ENCODE results near the gene FYCO1.

The FYCO1 gene

GRCh38 chr3:45953536-45953935 is 42.1 kb downstream of the FYCO1 start:
- H3K9me3 ChIP-seq (ENCODE audit: insufficient read depth, low read length, severe bottlenecking): no peaks in the 10 kb centered on the region
- ATAC-seq (ENCODE audit: insufficient read depth, low read depth) (no peak), DNase-seq (no peak)
- H3K27me3 ChIP-seq (ENCODE audit: insufficient read depth, low read length, poor library complexity): no peaks in the 10 kb centered on the region
- no peaks in the 10 kb centered on the region for H4K20me1 ChIP-seq (ENCODE audit: insufficient read depth, low read length)
- peaks cover 3% of the 10 kb centered on the region; the same call in 1 of the 2 replicates for H3K79me2 ChIP-seq (ENCODE audit: insufficient read depth, low read length)
- no peak overlapping the region for H3K27ac ChIP-seq (ENCODE audit: low read length)
- no peak overlapping the region for H3K9ac ChIP-seq (ENCODE audit: low read depth, low read length)
- H3K4me2 ChIP-seq (ENCODE audit: insufficient read depth, low read length): no peak overlapping the region
- no peak for TF ChIP-seq EZH2 (IDR thresholded peaks at IDR 0.05; ENCODE audit: borderline replicate concordance, low read depth, low read length, severe bottlenecking)
- TF ChIP-seq CTCF (IDR thresholded peaks at IDR 0.05; ENCODE audit: borderline replicate concordance, extremely low read depth, low read length, poor library complexity, severe bottlenecking): no peak
- no peaks in the 10 kb centered on the region for H3K4me1 ChIP-seq (ENCODE audit: insufficient read depth, low read length)
- H3K4me3 ChIP-seq (ENCODE audit: low read depth in 1 of 2, low read length in 2 of 2): no peak overlapping the region
- peaks cover 98% of the 10 kb centered on the region for H3K36me3 ChIP-seq (ENCODE audit: insufficient read depth, low read length)
- H2AFZ ChIP-seq (ENCODE audit: low read depth, low read length): no peak overlapping the region

- H3K4me3 ChIP-seq (ENCODE audit: low read depth in 1 of 2, low read length in 2 of 2): no peak overlapping the region
- DNase-seq: no peak
- peaks cover 3% of the 10 kb centered on the region; the same call in 1 of the 2 replicates for H3K79me2 ChIP-seq (ENCODE audit: insufficient read depth, low read length)
- H3K9ac ChIP-seq (ENCODE audit: low read depth, low read length): no peak overlapping the region
- no peak overlapping the region for H3K4me2 ChIP-seq (ENCODE audit: insufficient read depth, low read length)
- H3K27me3 ChIP-seq (ENCODE audit: insufficient read depth, low read length, poor library complexity): no peaks in the 10 kb centered on the region
- H2AFZ ChIP-seq (ENCODE audit: low read depth, low read length): no peak overlapping the region
- H3K36me3 ChIP-seq (ENCODE audit: insufficient read depth, low read length): peaks cover 98% of the 10 kb centered on the region
- peak overlapping the region; percentile 35; the same call in 1 of the 2 replicates for H3K27ac ChIP-seq (ENCODE audit: low read length)
- no peaks in the 10 kb centered on the region for H3K9me3 ChIP-seq (ENCODE audit: insufficient read depth, low read length, severe bottlenecking)
- no peak for ATAC-seq (ENCODE audit: insufficient read depth, low read depth)
- H3K4me1 ChIP-seq (ENCODE audit: insufficient read depth, low read length): no peaks in the 10 kb centered on the region
- H4K20me1 ChIP-seq (ENCODE audit: insufficient read depth, low read length): no peaks in the 10 kb centered on the region
- TF ChIP-seq EZH2 (IDR thresholded peaks at IDR 0.05; ENCODE audit: borderline replicate concordance, low read depth, low read length, severe bottlenecking): no peak
- no peak for TF ChIP-seq CTCF (IDR thresholded peaks at IDR 0.05; ENCODE audit: borderline replicate concordance, extremely low read depth, low read length, poor library complexity, severe bottlenecking)
Measured at GRCh38 chr3:45952456-45952855, 43.2 kb downstream of the FYCO1 start.

GRCh38 chr3:45951946-45952345 is 43.7 kb downstream of the FYCO1 start:
- no peak overlapping the region for H2AFZ ChIP-seq (ENCODE audit: low read depth, low read length)
- no peaks in the 10 kb centered on the region for H3K27me3 ChIP-seq (ENCODE audit: insufficient read depth, low read length, poor library complexity)
- ATAC-seq (ENCODE audit: insufficient read depth, low read depth) (no peak), DNase-seq (no peak)
- no peak overlapping the region for H3K9ac ChIP-seq (ENCODE audit: low read depth, low read length)
- no peak overlapping the region for H3K4me2 ChIP-seq (ENCODE audit: insufficient read depth, low read length)
- 0 out of 2 replicates have a peak, but pooled peaks cover 4% of the 10 kb centered on the region for H3K4me1 ChIP-seq (ENCODE audit: insufficient read depth, low read length)
- H3K79me2 ChIP-seq (ENCODE audit: insufficient read depth, low read length): peaks cover 5% of the 10 kb centered on the region; the same call in 1 of the 2 replicates
- H3K4me3 ChIP-seq (ENCODE audit: low read depth in 1 of 2, low read length in 2 of 2): no peak overlapping the region
- peaks cover 98% of the 10 kb centered on the region for H3K36me3 ChIP-seq (ENCODE audit: insufficient read depth, low read length)
- no peaks in the 10 kb centered on the region for H3K9me3 ChIP-seq (ENCODE audit: insufficient read depth, low read length, severe bottlenecking)
- no peaks in the 10 kb centered on the region for H4K20me1 ChIP-seq (ENCODE audit: insufficient read depth, low read length)
- TF ChIP-seq CTCF (IDR thresholded peaks at IDR 0.05; ENCODE audit: borderline replicate concordance, extremely low read depth, low read length, poor library complexity, severe bottlenecking) (no peak), EZH2 (IDR thresholded peaks at IDR 0.05; ENCODE audit: borderline replicate concordance, low read depth, low read length, severe bottlenecking) (no peak)
- H3K27ac ChIP-seq (ENCODE audit: low read length): no peak overlapping the region

Measured in DND-41 (cell line).